ENCODE results near the gene CELF4.

The CELF4 gene

GRCh38 chr18:37546651-37547050 lies 18.9 kb downstream of the CELF4 start:
- DNase-seq (ENCODE audit: low read depth): no peak

- DNase-seq (ENCODE audit: low read depth): no peak
Observed at GRCh38 chr18:37546272-37546537, 19.4 kb downstream of the CELF4 start.

- no peak for DNase-seq (ENCODE audit: low read depth)
Observed at GRCh38 chr18:37545461-37546271, 19.9 kb downstream of the CELF4 start.

- DNase-seq (ENCODE audit: low read depth): no peak
Observed at GRCh38 chr18:37544713-37545112, 20.9 kb downstream of the CELF4 start.

- DNase-seq (ENCODE audit: low read depth): no peak
Observed at GRCh38 chr18:37544217-37544616, 21.4 kb downstream of the CELF4 start.

GRCh38 chr18:37543321-37543720 lies 22.3 kb downstream of the CELF4 start:
- no peak for DNase-seq (ENCODE audit: low read depth)

GRCh38 chr18:37541517-37541916 lies 24.1 kb downstream of the CELF4 start:
- DNase-seq (ENCODE audit: low read depth): no peak

GRCh38 chr18:37540424-37541138 lies 25.0 kb downstream of the CELF4 start:
- no peak for DNase-seq (ENCODE audit: low read depth)

- DNase-seq (ENCODE audit: low read depth): no peak
Observed at GRCh38 chr18:37539236-37539635, 26.4 kb downstream of the CELF4 start.

- no peak for DNase-seq (ENCODE audit: low read depth)
Observed at GRCh38 chr18:37538526-37539205, 26.9 kb downstream of the CELF4 start.

GRCh38 chr18:37537868-37538525 lies 27.6 kb downstream of the CELF4 start:
- DNase-seq (ENCODE audit: low read depth): peak; percentile 32

GRCh38 chr18:37536656-37537055 lies 28.9 kb downstream of the CELF4 start:
- DNase-seq (ENCODE audit: low read depth): no peak

- no peak for DNase-seq (ENCODE audit: low read depth)
Observed at GRCh38 chr18:37535968-37536367, 29.6 kb downstream of the CELF4 start.

- no peak for DNase-seq (ENCODE audit: low read depth)
Observed at GRCh38 chr18:37534627-37535026, 31.0 kb downstream of the CELF4 start.

GRCh38 chr18:37533647-37534584 lies 31.7 kb downstream of the CELF4 start:
- DNase-seq (ENCODE audit: low read depth): no peak

GRCh38 chr18:37532917-37533316 lies 32.7 kb downstream of the CELF4 start:
- DNase-seq (ENCODE audit: low read depth): no peak

- no peak for DNase-seq (ENCODE audit: low read depth)
Observed at GRCh38 chr18:37529863-37530262, 35.7 kb downstream of the CELF4 start.

- DNase-seq (ENCODE audit: low read depth): no peak
Observed at GRCh38 chr18:37529296-37529695, 36.3 kb downstream of the CELF4 start.

- DNase-seq (ENCODE audit: low read depth): no peak
Observed at GRCh38 chr18:37527395-37527794, 38.2 kb downstream of the CELF4 start.

GRCh38 chr18:37525262-37525585 lies 40.4 kb downstream of the CELF4 start:
- DNase-seq (ENCODE audit: low read depth): no peak

- no peak for DNase-seq (ENCODE audit: low read depth)
Observed at GRCh38 chr18:37524498-37525261, 40.9 kb downstream of the CELF4 start.

All from stimulated activated CD8-positive, alpha-beta memory T cell treated with anti-CD3 and anti-CD28 coated beads, Interleukin-7, amount 100 ng/mL, for 24 hours (primary cell).